ENCODE results near the gene CRACR2A.

Gene CRACR2A

DNA sequence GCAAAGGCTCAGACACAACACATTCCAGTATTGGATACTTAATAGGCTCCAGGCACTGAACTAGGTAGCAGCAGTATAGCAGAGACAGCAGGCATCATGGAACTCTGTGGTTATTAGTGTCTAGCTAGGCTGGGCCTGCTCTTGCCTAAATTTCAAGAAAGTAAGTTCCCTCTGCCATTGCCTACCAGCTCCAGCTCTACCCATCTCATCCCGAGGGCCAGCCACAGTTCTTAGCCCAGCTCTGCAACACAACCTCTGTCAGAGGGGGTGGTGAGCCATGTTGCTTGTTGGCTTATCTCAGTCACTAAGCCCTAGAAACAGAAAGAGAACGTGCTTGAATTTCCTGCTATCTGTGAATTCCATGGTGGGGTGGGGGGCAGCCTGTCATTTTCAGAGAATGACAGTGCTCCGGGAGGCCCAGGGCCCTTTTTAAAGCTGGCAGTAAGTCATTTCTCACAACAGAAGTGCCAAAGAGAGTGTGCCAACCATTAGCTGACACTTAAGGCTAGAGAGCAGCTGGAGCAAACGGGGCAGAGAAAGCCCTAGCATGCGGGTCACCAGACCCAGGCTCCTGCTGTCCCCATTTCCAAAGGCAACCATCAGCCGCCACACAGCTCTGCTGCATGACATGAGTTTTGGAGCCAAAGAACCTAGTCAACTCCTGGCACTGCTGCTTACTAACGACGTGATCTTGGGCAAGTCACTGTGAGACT lies 156.1 kb downstream of the CRACR2A start:
- DNase-seq (ENCODE audit: low read depth in 1 of 2, low spot score in 1 of 2) = no peak

GRCh38 chr12:3595721-3596120 lies 157.2 kb downstream of the CRACR2A start:
- TF ChIP-seq, protein P1, sequence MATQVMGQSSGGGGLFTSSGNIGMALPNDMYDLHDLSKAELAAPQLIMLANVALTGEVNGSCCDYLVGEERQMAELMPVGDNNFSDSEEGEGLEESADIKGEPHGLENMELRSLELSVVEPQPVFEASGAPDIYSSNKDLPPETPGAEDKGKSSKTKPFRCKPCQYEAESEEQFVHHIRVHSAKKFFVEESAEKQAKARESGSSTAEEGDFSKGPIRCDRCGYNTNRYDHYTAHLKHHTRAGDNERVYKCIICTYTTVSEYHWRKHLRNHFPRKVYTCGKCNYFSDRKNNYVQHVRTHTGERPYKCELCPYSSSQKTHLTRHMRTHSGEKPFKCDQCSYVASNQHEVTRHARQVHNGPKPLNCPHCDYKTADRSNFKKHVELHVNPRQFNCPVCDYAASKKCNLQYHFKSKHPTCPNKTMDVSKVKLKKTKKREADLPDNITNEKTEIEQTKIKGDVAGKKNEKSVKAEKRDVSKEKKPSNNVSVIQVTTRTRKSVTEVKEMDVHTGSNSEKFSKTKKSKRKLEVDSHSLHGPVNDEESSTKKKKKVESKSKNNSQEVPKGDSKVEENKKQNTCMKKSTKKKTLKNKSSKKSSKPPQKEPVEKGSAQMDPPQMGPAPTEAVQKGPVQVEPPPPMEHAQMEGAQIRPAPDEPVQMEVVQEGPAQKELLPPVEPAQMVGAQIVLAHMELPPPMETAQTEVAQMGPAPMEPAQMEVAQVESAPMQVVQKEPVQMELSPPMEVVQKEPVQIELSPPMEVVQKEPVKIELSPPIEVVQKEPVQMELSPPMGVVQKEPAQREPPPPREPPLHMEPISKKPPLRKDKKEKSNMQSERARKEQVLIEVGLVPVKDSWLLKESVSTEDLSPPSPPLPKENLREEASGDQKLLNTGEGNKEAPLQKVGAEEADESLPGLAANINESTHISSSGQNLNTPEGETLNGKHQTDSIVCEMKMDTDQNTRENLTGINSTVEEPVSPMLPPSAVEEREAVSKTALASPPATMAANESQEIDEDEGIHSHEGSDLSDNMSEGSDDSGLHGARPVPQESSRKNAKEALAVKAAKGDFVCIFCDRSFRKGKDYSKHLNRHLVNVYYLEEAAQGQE (IDR thresholded peaks at IDR 0.05; ENCODE audit: insufficient replicate concordance, low read depth) = no peak
- TF ChIP-seq SPI1 (IDR thresholded peaks at IDR 0.05; ENCODE audit: borderline replicate concordance, low read depth) (no peak), GABPA (IDR thresholded peaks at IDR 0.05; ENCODE audit: low read depth) (no peak), POLR2AphosphoS5 (IDR thresholded peaks at IDR 0.05; ENCODE audit: low read depth) (no peak), CTCF (IDR thresholded peaks at IDR 0.05; ENCODE audit: insufficient read depth, low read length) (no peak)
- no peak for DNase-seq (ENCODE audit: low read depth in 1 of 2, low spot score in 1 of 2)
- Histone ChIP-seq H3K4me3 (replicated peaks; ENCODE audit: insufficient read depth, low read length) (no peak overlapping the region), H3K27ac (replicated peaks) (no peak overlapping the region), H3K27me3 (ENCODE audit: insufficient read depth, poor library complexity, severe bottlenecking) (no peaks in the 10 kb centered on the region)

More for the DNA sequence above, 156.1 kb downstream of the CRACR2A start:
- no peak overlapping the region for H3K4me3 ChIP-seq (replicated peaks; ENCODE audit: insufficient read depth, low read length)
- H3K27ac ChIP-seq (replicated peaks) = no peak overlapping the region
- no peaks in the 10 kb centered on the region for H3K27me3 ChIP-seq (ENCODE audit: insufficient read depth, poor library complexity, severe bottlenecking)
- TF ChIP-seq POLR2AphosphoS5 (IDR thresholded peaks at IDR 0.05; ENCODE audit: low read depth) (no peak), GABPA (IDR thresholded peaks at IDR 0.05; ENCODE audit: low read depth) (no peak), CTCF (IDR thresholded peaks at IDR 0.05; ENCODE audit: insufficient read depth, low read length) (no peak), SPI1 (IDR thresholded peaks at IDR 0.05; ENCODE audit: borderline replicate concordance, low read depth) (no peak)
- TF ChIP-seq, protein P1 (IDR thresholded peaks at IDR 0.05; ENCODE audit: insufficient replicate concordance, low read depth) = no peak

DNA sequence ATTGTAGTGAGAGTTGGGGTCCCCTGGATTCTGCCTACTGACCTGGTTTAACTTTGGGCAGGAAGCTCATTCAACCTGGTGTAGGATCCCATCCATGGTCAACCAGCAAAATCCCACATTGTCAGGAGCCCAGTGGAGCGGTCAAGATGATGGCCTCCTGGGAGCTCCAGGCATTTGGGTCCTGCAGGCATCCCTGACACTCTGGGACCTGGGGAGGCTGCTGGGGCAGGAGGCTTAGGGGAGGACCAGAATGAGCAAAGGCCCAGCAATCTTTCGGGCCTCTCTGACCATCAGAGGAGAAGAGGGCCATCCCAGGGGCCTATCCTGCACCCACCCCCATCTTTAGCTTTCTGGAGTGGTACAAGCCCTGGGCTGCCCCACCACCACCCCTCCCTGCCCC lies 157.9 kb downstream of the CRACR2A start:
- H3K27ac ChIP-seq (replicated peaks) = no peak overlapping the region
- DNase-seq (ENCODE audit: low read depth in 1 of 2, low spot score in 1 of 2) = no peak
- TF ChIP-seq SPI1 (IDR thresholded peaks at IDR 0.05; ENCODE audit: borderline replicate concordance, low read depth) = no peak
- TF ChIP-seq GABPA (IDR thresholded peaks at IDR 0.05; ENCODE audit: low read depth) = no peak
- TF ChIP-seq POLR2AphosphoS5 (IDR thresholded peaks at IDR 0.05; ENCODE audit: low read depth) = no peak
- TF ChIP-seq, protein P1 (IDR thresholded peaks at IDR 0.05; ENCODE audit: insufficient replicate concordance, low read depth) = no peak
- TF ChIP-seq CTCF (IDR thresholded peaks at IDR 0.05; ENCODE audit: insufficient read depth, low read length) = no peak
- H3K4me3 ChIP-seq (replicated peaks; ENCODE audit: insufficient read depth, low read length) = no peak overlapping the region
- H3K27me3 ChIP-seq (ENCODE audit: insufficient read depth, poor library complexity, severe bottlenecking) = no peaks in the 10 kb centered on the region
